ENCODE data around the gene CCDC142.

GRCh38 chr2:74444498-74445318 is 38.1 kb downstream of the CCDC142 start:
- no peak for TF ChIP-seq CTCF (IDR thresholded peaks at IDR 0.05)
- TF ChIP-seq USF1 (CRISPR knock-in tag; IDR thresholded peaks at IDR 0.05), result no peak
- no peak for TF ChIP-seq RORB (CRISPR knock-in tag; IDR thresholded peaks at IDR 0.05)
- TF ChIP-seq MAX (CRISPR knock-in tag; IDR thresholded peaks at IDR 0.05), result no peak
- no peak for TF ChIP-seq TEAD1 (CRISPR knock-in tag; IDR thresholded peaks at IDR 0.05)
- no peak for TF ChIP-seq ERG (CRISPR knock-in tag; IDR thresholded peaks at IDR 0.05)
- TF ChIP-seq ZBTB43 (CRISPR knock-in tag; IDR thresholded peaks at IDR 0.05), result no peak
- TF ChIP-seq ZBTB21 (CRISPR knock-in tag; IDR thresholded peaks at IDR 0.05; ENCODE audit: borderline replicate concordance), result no peak
